ENCODE results near the gene CLEC7A. TPM values are rescaled to one million over a fixed set of nuclear protein-coding genes. Genes with fewer than 3 reads are reported as not detected.

CLEC7A gene
- total and polyA plus RNA-seq, 9 of the 15 experiments (the other 6 are each of a cell fraction or from before 2014, with no cell fraction given): 0.16 TPM; not detected in 8

DNA sequence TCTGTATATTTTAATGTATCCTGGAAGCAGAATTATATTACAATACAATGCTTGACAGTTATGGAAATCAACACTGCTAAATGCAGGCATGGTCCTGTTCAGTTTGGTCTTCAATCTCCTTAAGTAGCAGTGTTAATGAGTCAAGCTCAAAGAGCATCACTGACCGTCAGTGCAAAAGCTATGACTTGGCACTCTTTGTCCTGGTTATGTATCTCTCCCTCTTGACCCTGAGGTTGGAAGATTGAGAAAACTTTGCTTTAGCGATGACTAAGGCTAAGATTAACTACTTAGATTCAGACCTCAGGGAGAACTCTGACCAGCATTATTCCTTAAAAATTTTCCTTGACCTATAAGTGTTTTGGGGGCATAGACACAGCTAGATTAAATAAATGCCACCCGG is 10.9 kb downstream of the CLEC7A start:
- H3K4me1 ChIP-seq (replicated peaks in 1 of 2; ENCODE audit: control insufficient read depth in 2 of 2, insufficient read depth in 2 of 2, low read length in 2 of 2): no peaks in the 10 kb centered on the region
- WGBS (ENCODE audit: insufficient coverage, low coverage, missing lambda C conversion rate): 7% methylated on average over 3 of the region's 3 CpGs
- in situ Hi-C loops (cut with MboI): no loop called here
- H3K36me3 ChIP-seq (ENCODE audit: control insufficient read depth, insufficient read depth, low read length): no peaks in the 10 kb centered on the region
- H3K79me2 ChIP-seq (ENCODE audit: control insufficient read depth, insufficient read depth, low read length): no peaks in the 10 kb centered on the region
- no TSS peak for BruUV-seq (replicated peaks)
- no peak overlapping the region for H3K9ac ChIP-seq (ENCODE audit: insufficient read depth in 1 of 2, low read depth in 2 of 2, low read length in 2 of 2)
- H3K9me1 ChIP-seq (ENCODE audit: control insufficient read depth, insufficient read depth, low read length): no peaks in the 10 kb centered on the region
- no peak overlapping the region for H3K4me3 ChIP-seq
- H3K27me3 ChIP-seq (ENCODE audit: control insufficient read depth in 2 of 2, insufficient read depth in 2 of 2, low read length in 2 of 2): no peaks in the 10 kb centered on the region
- TF ChIP-seq MAFG (tag; conservative IDR thresholded peaks at IDR 0.05) (0 out of 2 replicates have a peak, but pooled peaks have one; percentile 18), ZNF23 (CRISPR knock-in tag; IDR thresholded peaks at IDR 0.05) (no peak), KDM1A (IDR thresholded peaks at IDR 0.05) (peak in 1 of 2 experiments; percentile 52; a peak in 1 of 4 replicates), KLF16 (IDR thresholded peaks at IDR 0.05) (no peak), NFE2 (IDR thresholded peaks at IDR 0.05; ENCODE audit: low read depth) (0 out of 2 replicates have a peak, but pooled peaks have one; percentile 17)
- no peaks in the 10 kb centered on the region for H4K20me1 ChIP-seq (replicated peaks; ENCODE audit: control insufficient read depth, insufficient read depth, low read length)
- ATAC-seq (no peak), DNase-seq (ENCODE audit: extremely low read depth in 1 of 4, low spot score in 3 of 4) (no peak), FAIRE-seq (no peak)
- no peaks in the 10 kb centered on the region for H3K9me3 ChIP-seq (replicated peaks; ENCODE audit: control insufficient read depth, insufficient read depth, low read depth, low read length)
- no peak overlapping the region for H3K27ac ChIP-seq (ENCODE audit: extremely low read depth, low read depth, low read length)
- ChIA-PET POLR2A (interaction anchor here (0.6 kb wide), 1 partner anchor 57 kb away, joined by 3 read pairs; no protein-coding TSS in a partner anchor), CTCF (ENCODE audit: low intra/inter-chr PET ratio) (no interaction called here)
- H3K4me2 ChIP-seq (ENCODE audit: insufficient read depth, low read length): no peak overlapping the region
- intact Hi-C loops (cut with micrococcal nuclease): no loop called here
- no peak overlapping the region for H2AFZ ChIP-seq (ENCODE audit: low read depth, low read length)

- CTCF ChIA-PET (ENCODE audit: low intra/inter-chr PET ratio): no interaction called here
- Histone ChIP-seq H3K9me1 (ENCODE audit: control insufficient read depth, insufficient read depth, low read length) (no peaks in the 10 kb centered on the region), H3K79me2 (ENCODE audit: control insufficient read depth, insufficient read depth, low read length) (no peaks in the 10 kb centered on the region), H3K4me3 (no peak overlapping the region), H3K27me3 (ENCODE audit: control insufficient read depth in 2 of 2, insufficient read depth in 2 of 2, low read length in 2 of 2) (no peaks in the 10 kb centered on the region; a peak in 2 of 5 replicates), H4K20me1 (replicated peaks; ENCODE audit: control insufficient read depth, insufficient read depth, low read length) (no peaks in the 10 kb centered on the region), H3K4me2 (ENCODE audit: insufficient read depth, low read length) (peak overlapping the region; percentile 18; the same call in 1 of the 2 replicates), H3K9me3 (replicated peaks; ENCODE audit: control insufficient read depth, insufficient read depth, low read depth, low read length) (no peaks in the 10 kb centered on the region), H3K27ac (ENCODE audit: extremely low read depth, low read depth, low read length) (no peak overlapping the region), H2AFZ (ENCODE audit: low read depth, low read length) (peak overlapping the region; percentile 44), H3K9ac (ENCODE audit: insufficient read depth in 1 of 2, low read depth in 2 of 2, low read length in 2 of 2) (no peak overlapping the region), H3K4me1 (replicated peaks in 1 of 2; ENCODE audit: control insufficient read depth in 2 of 2, insufficient read depth in 2 of 2, low read length in 2 of 2) (peaks cover 0 to 5% of the 10 kb centered on the region in 2 experiments; a peak in 2 of 5 replicates), H3K36me3 (ENCODE audit: control insufficient read depth, insufficient read depth, low read length) (no peaks in the 10 kb centered on the region)
- POLR2A ChIA-PET: interaction anchor here (0.6 kb wide), 1 partner anchor 234 kb away, joined by 3 read pairs; no protein-coding TSS in a partner anchor
- WGBS (ENCODE audit: insufficient coverage, low coverage, missing lambda C conversion rate): 8% methylated on average over 7 of the region's 7 CpGs
- no TSS peak for BruUV-seq (replicated peaks)
- intact Hi-C loops (cut with micrococcal nuclease): no loop called here
- in situ Hi-C loops (cut with MboI): no loop called here
- no peak for TF ChIP-seq ATF1 (CRISPR knock-in tag; IDR thresholded peaks at IDR 0.05)
- peak; percentile 43; the same call in 1 of the 2 replicates for TF ChIP-seq ATF1 (tag; IDR thresholded peaks at IDR 0.05)
- no peak for TF ChIP-seq CEBPG (CRISPR knock-in tag; IDR thresholded peaks at IDR 0.05)
- peak in 1 of 2 experiments; percentile 51; a peak in 1 of 4 replicates for TF ChIP-seq CEBPG (tag; conservative IDR thresholded peaks at IDR 0.05 in 1 of 2, IDR thresholded peaks at IDR 0.05 in 1 of 2)
- no peak for TF ChIP-seq HDAC3 (IDR thresholded peaks at IDR 0.05; ENCODE audit: borderline replicate concordance, partially characterized antibody)
- no peak for FAIRE-seq
- no peak for ATAC-seq
- no peak for DNase-seq (ENCODE audit: extremely low read depth in 1 of 4, low spot score in 3 of 4)
These were observed 14.1 kb downstream of the CLEC7A start for GRCh38 chr12:10115890-10116289.

All from K562 (cell line).